Right lobe of liver (tissue), 6 donors: Measurements from ENCODE around the gene SNX6. TPM values are rescaled to one million over a fixed set of nuclear protein-coding genes. Genes with fewer than 3 reads are reported as not detected.

Experiments used
- ATAC-seq, 4 donors: fragments of 200-7000 bp; cut with Tn5 transposase; one replicate each; pipeline ENCODE4 v1.9.1; 2020; ENCODE audit warnings: mild to moderate bottlenecking in 4 of 4, moderate library complexity in 4 of 4
- DNase-seq, 3 donors: peaks; one replicate each; pipeline ENCODE4 v3.0.0-alpha.2; 2020
- H3K27ac ChIP-seq, 3 donors: fragments of 200-600 bp; one replicate each; pipeline ENCODE4 v1.8.0; 2022
- H3K27me3 ChIP-seq, 2 donors: fragments of 200-600 bp; one replicate each; pipeline ENCODE4 v1.8.0; 2022
- H3K36me3 ChIP-seq, 4 donors: fragments of 200-600 bp; sonication (generic) in 1 of 4; one replicate each; pipeline versions ENCODE4 v1.5.1 to v1.8.0; 2017 to 2022; ENCODE audit warnings: control low read depth in 1 of 4
- H3K4me1 ChIP-seq, 4 donors: fragments of 200-600 bp; sonication (generic) in 1 of 4; one replicate each; pipeline versions ENCODE4 v1.5.1 to v1.8.0; 2017 to 2022; ENCODE audit warnings: control low read depth in 1 of 4
- H3K4me3 ChIP-seq, 3 donors: fragments of 200-600 bp; one replicate each; pipeline ENCODE4 v1.8.0; 2022
- H3K9me3 ChIP-seq, 4 donors: fragments of 200-600 bp; sonication (generic) in 1 of 4; one replicate each; pipeline versions ENCODE4 v1.5.1 to v1.8.0; 2017 to 2022; ENCODE audit warnings: control low read depth in 1 of 4
- POLR2A ChIP-seq: fragments of 450-650 bp; IDR thresholded peaks from one replicate; pipeline ENCODE4 v1.6.1; 2017; ENCODE audit warnings: antibody characterized with exemption, mild to moderate bottlenecking
- WGBS: methylation state at CpG from one replicate; pipeline ENCODE4 v1.1.6; 2018; ENCODE audit warnings: low coverage, low lambda C conversion rate; ENCODE audit not compliant: insufficient coverage; ENCODE audit errors: missing lambda C conversion rate; 5-methylcytosine and 5-hydroxymethylcytosine counted together
- intact Hi-C, 2 donors: fragments of 100-400 bp; cut with DNase I; formaldehyde crosslinking; loops; one replicate each; pipeline versions ENCODE4 v1.11.2 to v1.14.1; 2022
- long read RNA-seq: library from polyadenylated mRNA; unstranded; transcript quantifications from one replicate; pipeline ENCODE4 v2.0.0, GENCODE V29; 2019
- total RNA-seq, 6 experiments: library from RNA; depleted of rRNA in 2 of 6; stranded (reverse); fragments of >200 nt in 2 of 6; fragmentation: NEBNext Ultra II Directional in 3 of 6; extraction: Animal tissue kit (Norgen Biotek cat#: 25700) in 3 of 6; gene quantifications; one replicate each; pipeline versions ENCODE4 v1.1.0 to v1.2.4, GENCODE V29; 2016 to 2023
- TF ChIP-seq, protein P1 (sequence below), 4 donors: fragments of 200-600 bp in 3 of 4; fragments of 450-650 bp in 1 of 4; IDR thresholded peaks; one replicate each; pipeline versions ENCODE4 v1.5.1 to v1.8.0; 2016 to 2022; ENCODE audit warnings: antibody characterized with exemption in 4 of 4, mild to moderate bottlenecking in 2 of 4
- donor health status: DM: no; HTN: yes; CAD: no.
- donor health status: DM: no; HTN: no; CAD: no.
- donor health status: DM: no; HTN: no; CAD: no.
- donor health status: DM: no; HTN: yes; CAD: no.
- donor health status: DM: no; HTN: yes; CAD: no.

The SNX6 gene
- 10 to 100 TPM; 16.4 to 49.7 (median 31.5) TPM for total RNA-seq
- long read RNA-seq, transcript SNX6-201 (14 exons, 2,001 nt) = major isoform, 5 of 12 reads
- long read RNA-seq, partial matches to known transcripts = 5 of 12 reads
- long read RNA-seq, other reads (novel, unspliced or antisense) = 0 of 12 reads

DNA sequence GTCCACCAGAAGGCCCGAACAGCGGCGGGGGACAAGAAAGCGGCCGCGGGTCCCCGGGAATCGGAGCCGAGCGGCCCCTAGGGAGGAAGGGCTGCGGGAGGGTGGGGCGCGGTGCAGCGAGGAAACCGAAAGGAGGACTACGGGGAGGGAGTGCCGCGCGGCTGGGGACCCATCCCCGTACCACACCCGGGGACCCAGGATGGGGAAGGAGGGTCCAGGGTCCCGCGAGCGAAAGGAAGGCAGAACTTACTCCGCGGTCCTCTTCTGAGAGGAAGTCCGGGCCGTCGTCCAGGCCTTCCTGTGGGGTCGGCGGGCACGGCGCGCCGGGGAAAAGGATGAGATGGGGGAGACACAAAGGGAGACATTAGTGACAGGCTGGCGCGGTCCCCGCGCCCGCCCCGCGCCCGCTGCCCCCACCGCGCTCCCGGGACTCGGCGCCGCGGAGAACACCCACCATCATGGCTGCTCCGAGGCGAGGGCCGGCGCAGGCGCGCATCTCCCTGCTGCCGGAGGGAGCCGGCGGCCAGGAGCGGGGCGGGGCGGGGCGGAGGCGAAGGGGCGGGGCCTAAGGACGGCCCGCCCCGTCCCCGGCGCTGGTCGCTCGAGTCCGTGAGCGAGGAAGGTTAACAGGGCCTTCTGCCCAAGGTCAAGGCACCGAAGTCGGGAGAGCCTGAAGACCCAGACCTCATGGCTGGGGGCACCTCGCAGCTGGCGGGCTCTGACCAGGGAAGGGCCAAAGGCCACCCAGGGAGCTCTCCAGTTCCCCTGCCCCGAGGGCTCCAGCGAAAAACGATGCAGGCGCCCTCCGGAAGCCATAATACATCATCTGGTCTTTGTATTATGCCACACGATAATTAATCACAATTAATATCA, at the start of gene SNX6:
TSS of gene SNX6 (minus strand) at position 492 of the 873 bp plus-strand sequence. CDS start at position 460, 32 bp downstream.
- no peaks in the 10 kb centered on the region for H3K36me3 ChIP-seq
- TF ChIP-seq POLR2A = peak; percentile 70
- TF ChIP-seq, protein P1, sequence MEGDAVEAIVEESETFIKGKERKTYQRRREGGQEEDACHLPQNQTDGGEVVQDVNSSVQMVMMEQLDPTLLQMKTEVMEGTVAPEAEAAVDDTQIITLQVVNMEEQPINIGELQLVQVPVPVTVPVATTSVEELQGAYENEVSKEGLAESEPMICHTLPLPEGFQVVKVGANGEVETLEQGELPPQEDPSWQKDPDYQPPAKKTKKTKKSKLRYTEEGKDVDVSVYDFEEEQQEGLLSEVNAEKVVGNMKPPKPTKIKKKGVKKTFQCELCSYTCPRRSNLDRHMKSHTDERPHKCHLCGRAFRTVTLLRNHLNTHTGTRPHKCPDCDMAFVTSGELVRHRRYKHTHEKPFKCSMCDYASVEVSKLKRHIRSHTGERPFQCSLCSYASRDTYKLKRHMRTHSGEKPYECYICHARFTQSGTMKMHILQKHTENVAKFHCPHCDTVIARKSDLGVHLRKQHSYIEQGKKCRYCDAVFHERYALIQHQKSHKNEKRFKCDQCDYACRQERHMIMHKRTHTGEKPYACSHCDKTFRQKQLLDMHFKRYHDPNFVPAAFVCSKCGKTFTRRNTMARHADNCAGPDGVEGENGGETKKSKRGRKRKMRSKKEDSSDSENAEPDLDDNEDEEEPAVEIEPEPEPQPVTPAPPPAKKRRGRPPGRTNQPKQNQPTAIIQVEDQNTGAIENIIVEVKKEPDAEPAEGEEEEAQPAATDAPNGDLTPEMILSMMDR (IDR thresholded peaks at IDR 0.05) = no peak
- peak; percentile 98 to 99 (median 98) for ATAC-seq
- no peaks in the 10 kb centered on the region for H3K9me3 ChIP-seq
- intact Hi-C loops = no loop called here
- DNase-seq = peak; percentile 86
- peaks cover 0 to 5% (median 0%) of the 10 kb centered on the region in 4 donors for H3K4me1 ChIP-seq
- WGBS = 32% methylated on average over 7 of the region's 84 CpGs
- H3K4me3 ChIP-seq = peak within 1 kb of the TSS; percentile 87 to 94 (median 91)
- peak within 1 kb of the TSS; percentile 88 to 95 (median 92) for H3K27ac ChIP-seq
- H3K27me3 ChIP-seq = no peaks in the 10 kb centered on the region

- Histone ChIP-seq H3K9me3 (no peaks in the 10 kb centered on the region), H3K36me3 (no peaks in the 10 kb centered on the region), H3K27ac (no peak overlapping the region), H3K4me3 (no peak overlapping the region), H3K4me1 (peaks cover 0 to 15% (median 0%) of the 10 kb centered on the region in 4 donors), H3K27me3 (no peaks in the 10 kb centered on the region)
- no peak for TF ChIP-seq POLR2A
- TF ChIP-seq, protein P1 (IDR thresholded peaks at IDR 0.05) = no peak
- 94% methylated on average over 7 of the region's 8 CpGs for WGBS
- intact Hi-C loops = loop anchor here in 1 of 2 donors (10.0 kb wide), 1 partner anchor 46 kb away; no protein-coding TSS in a partner anchor
- no peak for ATAC-seq
- DNase-seq = no peak
These were observed 48.8 kb upstream of the SNX6 start for GRCh38 chr14:34678735-34679134.

DNA sequence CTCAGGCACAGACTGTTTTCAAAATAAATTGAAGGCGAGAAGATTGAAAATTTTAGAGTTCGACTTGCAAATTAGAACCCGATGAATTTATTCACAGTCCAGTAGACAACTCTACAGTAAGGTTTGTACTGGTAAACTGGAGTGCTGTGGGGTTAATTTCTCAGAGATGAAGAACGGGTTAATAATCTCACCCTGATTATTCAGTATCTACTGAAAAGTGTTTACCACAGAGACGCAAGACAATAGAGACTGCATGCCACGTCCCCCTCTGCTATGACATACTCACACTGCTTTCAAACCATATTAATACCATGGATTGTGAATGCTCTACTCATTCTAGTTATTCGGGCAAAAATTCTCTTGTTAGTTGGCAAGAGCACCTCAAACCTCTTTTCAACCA, 48.4 kb upstream of the SNX6 start:
- H3K36me3 ChIP-seq = no peaks in the 10 kb centered on the region
- TF ChIP-seq, protein P1 (IDR thresholded peaks at IDR 0.05) = no peak
- TF ChIP-seq POLR2A = no peak
- H3K9me3 ChIP-seq = no peaks in the 10 kb centered on the region
- intact Hi-C loops = loop anchor here in 1 of 2 donors (10.0 kb wide), 1 partner anchor 46 kb away; no protein-coding TSS in a partner anchor
- H3K27me3 ChIP-seq = no peaks in the 10 kb centered on the region
- DNase-seq = no peak
- no peak overlapping the region for H3K4me3 ChIP-seq
- no peak overlapping the region for H3K27ac ChIP-seq
- no peak for ATAC-seq
- peaks cover 0 to 15% (median 0%) of the 10 kb centered on the region in 4 donors for H3K4me1 ChIP-seq
- 65% methylated on average over 7 of the region's 7 CpGs for WGBS

- H3K4me1 ChIP-seq = peaks cover 0 to 15% (median 0%) of the 10 kb centered on the region in 4 donors
- TF ChIP-seq POLR2A = no peak
- TF ChIP-seq, protein P1 (IDR thresholded peaks at IDR 0.05) = no peak
- intact Hi-C loops = loop anchor here in 1 of 2 donors (10.0 kb wide), 1 partner anchor 48 kb away; no protein-coding TSS in a partner anchor
- H3K27me3 ChIP-seq = no peaks in the 10 kb centered on the region
- WGBS = 76% methylated on average over 7 of the region's 7 CpGs
- no peaks in the 10 kb centered on the region for H3K9me3 ChIP-seq
- ATAC-seq (peak; percentile 71 to 75 (median 73)), DNase-seq (no peak)
- no peaks in the 10 kb centered on the region for H3K36me3 ChIP-seq
- peak overlapping the region in 1 of 3 donors; percentile 18 for H3K27ac ChIP-seq
- H3K4me3 ChIP-seq = no peak overlapping the region
These were observed 46.7 kb upstream of the SNX6 start for GRCh38 chr14:34676516-34677211.
